ENCODE measurements around the gene F5. TPM values are rescaled to one million over a fixed set of nuclear protein-coding genes. Genes with fewer than 3 reads are reported as not detected.

F5 gene
- total and polyA plus RNA-seq, 2 of the 13 experiments (the other 11 are each of a cell fraction or from before 2014, with no cell fraction given): 38.3 to 64.0 TPM

DNA sequence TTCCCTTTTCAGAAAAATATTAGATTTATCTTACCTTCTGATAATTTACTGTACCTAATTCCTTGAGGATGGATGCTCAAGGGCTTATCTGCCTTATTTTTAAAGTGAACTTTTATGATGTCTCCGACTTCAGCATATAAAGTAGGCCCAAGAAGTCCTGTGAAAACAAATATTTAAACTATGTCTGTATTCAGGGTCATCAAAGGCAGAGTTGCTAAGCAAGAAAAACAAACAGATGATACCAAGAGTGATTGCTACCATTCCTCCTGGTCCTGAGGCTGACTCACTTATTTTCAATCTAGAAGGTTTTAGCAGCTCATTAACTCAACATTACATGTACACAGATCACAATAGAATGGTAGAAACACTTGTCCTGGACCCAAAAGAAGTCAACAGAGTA lies 14.1 kb downstream of the F5 start (continued):
- TF ChIP-seq, protein P1, sequence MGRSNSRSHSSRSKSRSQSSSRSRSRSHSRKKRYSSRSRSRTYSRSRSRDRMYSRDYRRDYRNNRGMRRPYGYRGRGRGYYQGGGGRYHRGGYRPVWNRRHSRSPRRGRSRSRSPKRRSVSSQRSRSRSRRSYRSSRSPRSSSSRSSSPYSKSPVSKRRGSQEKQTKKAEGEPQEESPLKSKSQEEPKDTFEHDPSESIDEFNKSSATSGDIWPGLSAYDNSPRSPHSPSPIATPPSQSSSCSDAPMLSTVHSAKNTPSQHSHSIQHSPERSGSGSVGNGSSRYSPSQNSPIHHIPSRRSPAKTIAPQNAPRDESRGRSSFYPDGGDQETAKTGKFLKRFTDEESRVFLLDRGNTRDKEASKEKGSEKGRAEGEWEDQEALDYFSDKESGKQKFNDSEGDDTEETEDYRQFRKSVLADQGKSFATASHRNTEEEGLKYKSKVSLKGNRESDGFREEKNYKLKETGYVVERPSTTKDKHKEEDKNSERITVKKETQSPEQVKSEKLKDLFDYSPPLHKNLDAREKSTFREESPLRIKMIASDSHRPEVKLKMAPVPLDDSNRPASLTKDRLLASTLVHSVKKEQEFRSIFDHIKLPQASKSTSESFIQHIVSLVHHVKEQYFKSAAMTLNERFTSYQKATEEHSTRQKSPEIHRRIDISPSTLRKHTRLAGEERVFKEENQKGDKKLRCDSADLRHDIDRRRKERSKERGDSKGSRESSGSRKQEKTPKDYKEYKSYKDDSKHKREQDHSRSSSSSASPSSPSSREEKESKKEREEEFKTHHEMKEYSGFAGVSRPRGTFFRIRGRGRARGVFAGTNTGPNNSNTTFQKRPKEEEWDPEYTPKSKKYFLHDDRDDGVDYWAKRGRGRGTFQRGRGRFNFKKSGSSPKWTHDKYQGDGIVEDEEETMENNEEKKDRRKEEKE (IDR thresholded peaks at IDR 0.05): no peak
- no peak for TF ChIP-seq FOXM1 (CRISPR knock-in tag; IDR thresholded peaks at IDR 0.05)
- TF ChIP-seq KDM6A (CRISPR knock-in tag; IDR thresholded peaks at IDR 0.05; ENCODE audit: low read depth): 0 out of 2 replicates have a peak, but pooled peaks have one; percentile 46
- peak; percentile 41; the same call in 1 of the 2 replicates for TF ChIP-seq BCL6 (CRISPR knock-in tag; IDR thresholded peaks at IDR 0.05)
- no peak for TF ChIP-seq ZFP36L2 (CRISPR knock-in tag; IDR thresholded peaks at IDR 0.05)
- TF ChIP-seq, protein P2, sequence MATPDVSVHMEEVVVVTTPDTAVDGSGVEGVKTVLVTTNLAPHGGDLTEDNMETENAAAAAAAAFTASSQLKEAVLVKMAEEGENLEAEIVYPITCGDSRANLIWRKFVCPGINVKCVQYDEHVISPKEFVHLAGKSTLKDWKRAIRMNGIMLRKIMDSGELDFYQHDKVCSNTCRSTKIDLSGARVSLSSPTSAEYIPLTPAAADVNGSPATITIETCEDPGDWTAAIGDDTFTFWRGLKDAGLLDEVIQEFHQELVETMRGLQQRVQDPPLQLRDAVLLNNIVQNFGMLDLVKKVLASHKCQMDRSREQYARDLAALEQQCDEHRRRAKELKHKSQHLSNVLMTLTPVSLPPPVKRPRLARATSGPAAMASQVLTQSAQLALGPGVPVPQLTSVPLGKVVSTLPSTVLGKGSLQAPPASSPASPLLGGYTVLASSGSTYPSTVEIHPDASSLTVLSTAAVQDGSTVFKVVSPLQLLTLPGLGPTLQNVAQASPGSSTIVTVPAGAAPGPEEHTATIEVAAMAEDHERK (CRISPR knock-in tag; IDR thresholded peaks at IDR 0.05; ENCODE audit: low read depth): 0 out of 2 replicates have a peak, but pooled peaks have one; percentile 34
- no peak for TF ChIP-seq ZNF317 (CRISPR knock-in tag; IDR thresholded peaks at IDR 0.05)
- no peak for TF ChIP-seq MEF2D (CRISPR knock-in tag; IDR thresholded peaks at IDR 0.05)
- TF ChIP-seq JUND (CRISPR knock-in tag; IDR thresholded peaks at IDR 0.05): peak; percentile 50; the same call in 1 of the 2 replicates
- 0 out of 2 replicates have a peak, but pooled peaks have one; percentile 23 for TF ChIP-seq SIX4 (CRISPR knock-in tag; IDR thresholded peaks at IDR 0.05)
- TF ChIP-seq JUN (CRISPR knock-in tag; IDR thresholded peaks at IDR 0.05): 0 out of 2 replicates have a peak, but pooled peaks have one; percentile 28
- TF ChIP-seq HDAC2 (CRISPR knock-in tag; IDR thresholded peaks at IDR 0.05): peak; percentile 54; the same call in 1 of the 2 replicates
- no peak for TF ChIP-seq FOXP1 (IDR thresholded peaks at IDR 0.05)
- peak; percentile 71 for TF ChIP-seq FOXP1 (CRISPR knock-in tag; IDR thresholded peaks at IDR 0.05)
- peak; percentile 49; the same call in 1 of the 2 replicates for TF ChIP-seq TCF7L2 (IDR thresholded peaks at IDR 0.05; ENCODE audit: low read depth, low read length)
- peak; percentile 33; the same call in 1 of the 2 replicates for TF ChIP-seq FOXO1 (CRISPR knock-in tag; IDR thresholded peaks at IDR 0.05)
- TF ChIP-seq, protein P3, sequence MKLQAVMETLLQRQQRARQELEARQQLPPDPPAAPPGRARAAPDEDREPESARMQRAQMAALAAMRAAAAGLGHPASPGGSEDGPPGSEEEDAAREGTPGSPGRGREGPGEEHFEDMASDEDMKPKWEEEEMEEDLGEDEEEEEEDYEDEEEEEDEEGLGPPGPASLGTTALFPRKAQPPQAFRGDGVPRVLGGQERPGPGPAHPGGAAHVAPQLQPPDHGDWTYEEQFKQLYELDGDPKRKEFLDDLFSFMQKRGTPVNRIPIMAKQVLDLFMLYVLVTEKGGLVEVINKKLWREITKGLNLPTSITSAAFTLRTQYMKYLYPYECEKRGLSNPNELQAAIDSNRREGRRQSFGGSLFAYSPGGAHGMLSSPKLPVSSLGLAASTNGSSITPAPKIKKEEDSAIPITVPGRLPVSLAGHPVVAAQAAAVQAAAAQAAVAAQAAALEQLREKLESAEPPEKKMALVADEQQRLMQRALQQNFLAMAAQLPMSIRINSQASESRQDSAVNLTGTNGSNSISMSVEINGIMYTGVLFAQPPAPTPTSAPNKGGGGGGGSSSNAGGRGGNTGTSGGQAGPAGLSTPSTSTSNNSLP (IDR thresholded peaks at IDR 0.05; ENCODE audit: low read depth, low read length): peak; percentile 86
- peak; percentile 79 for TF ChIP-seq RARA (CRISPR knock-in tag; IDR thresholded peaks at IDR 0.05)
- peak; percentile 79 for TF ChIP-seq FOXA3 (CRISPR knock-in tag; IDR thresholded peaks at IDR 0.05)
- TF ChIP-seq SALL1 (CRISPR knock-in tag; IDR thresholded peaks at IDR 0.05): peak; percentile 16; the same call in 1 of the 2 replicates
- no peak for TF ChIP-seq ZSCAN21 (CRISPR knock-in tag; IDR thresholded peaks at IDR 0.05; ENCODE audit: borderline replicate concordance)
- TF ChIP-seq ISL2 (CRISPR knock-in tag; IDR thresholded peaks at IDR 0.05): peak; percentile 73; the same call in 1 of the 2 replicates
- peak; percentile 14; the same call in 1 of the 3 replicates for TF ChIP-seq MXI1 (IDR thresholded peaks at IDR 0.05; ENCODE audit: borderline replicate concordance, low read depth, low read length)
- TF ChIP-seq PPARG (CRISPR knock-in tag; conservative IDR thresholded peaks at IDR 0.05): peak; percentile 72; the same call in 1 of the 2 replicates
- no peak for TF ChIP-seq SOX6 (IDR thresholded peaks at IDR 0.05)
- peak; percentile 82; the same call in 1 of the 2 replicates for TF ChIP-seq SOX6 (CRISPR knock-in tag; IDR thresholded peaks at IDR 0.05)
- peak; percentile 57; the same call in 1 of the 2 replicates for TF ChIP-seq NFIC (IDR thresholded peaks at IDR 0.05; ENCODE audit: low read length)
- no peak for TF ChIP-seq FOXA1 (IDR thresholded peaks at IDR 0.05)
- 0 out of 2 replicates have a peak, but pooled peaks have one; percentile 47 for TF ChIP-seq FOXA1 (CRISPR knock-in tag; IDR thresholded peaks at IDR 0.05)

Measured in HepG2 (cell line).